Activated naive CD4-positive, alpha-beta T cell treated with anti-CD3 and anti-CD28 coated beads for 36 hours (primary cell): ENCODE data around the gene SNX19. TPM values are rescaled to one million over a fixed set of nuclear protein-coding genes. Genes with fewer than 3 reads are reported as not detected.
A peak's percentile ranks its signal among the peaks of the same experiment; 100 is the strongest.

Experiments used
- CTCF ChIA-PET: fragments of 350-600 bp; sonication (Branson Sonifier 250); formaldehyde crosslinking; loops from one replicate; lab custom pipeline; 2021; ENCODE audit warnings: antibody characterized with exemption; lab: Charles Lee
- DNase-seq: peaks from one replicate; pipeline ENCODE4 v3.0.0-alpha.2; 2020
- H3K27ac Mint-ChIP-seq: one replicate; pipeline ENCODE4 v1.8.0; 2021; ENCODE audit warnings: mild to moderate bottlenecking, mixed read lengths
- H3K27me3 Mint-ChIP-seq: one replicate; pipeline ENCODE4 v1.8.0; 2021; ENCODE audit warnings: low read depth, mixed read lengths
- H3K36me3 Mint-ChIP-seq: one replicate; pipeline ENCODE4 v1.8.0; 2021; ENCODE audit warnings: low read depth, mixed read lengths
- H3K4me1 Mint-ChIP-seq: one replicate; pipeline ENCODE4 v1.8.0; 2021; ENCODE audit warnings: low read depth, mixed read lengths
- H3K4me3 Mint-ChIP-seq: one replicate; pipeline ENCODE4 v1.8.0; 2021; ENCODE audit warnings: mild to moderate bottlenecking, moderate library complexity, mixed read lengths
- H3K9me3 Mint-ChIP-seq: one replicate; pipeline ENCODE4 v1.8.0; 2021; ENCODE audit warnings: mixed read lengths
- intact Hi-C: fragments of 100-400 bp; cut with micrococcal nuclease; formaldehyde crosslinking; loops from one replicate; pipeline ENCODE4 v1.15.1; 2023
- total RNA-seq, 2 experiments: library from RNA; stranded (reverse); gene quantifications; one replicate each; pipeline ENCODE4 v1.2.3, GENCODE V29; 2021

Gene SNX19
- total RNA-seq, 2 experiments from 2014 or later: 18.0 to 21.6 TPM

- intact Hi-C loops: no loop called here
- no peak for DNase-seq
- Mint-ChIP-seq H3K27me3 (peaks cover 6% of the 10 kb centered on the region), H3K9me3 (peaks cover 9% of the 10 kb centered on the region), H3K36me3 (no peaks in the 10 kb centered on the region), H3K4me3 (no peak overlapping the region), H3K27ac (no peak overlapping the region), H3K4me1 (no peaks in the 10 kb centered on the region)
- CTCF ChIA-PET: interaction anchor here (1.2 to 1.6 kb wide), 2 partner anchors 27 to 381 kb away, joined by 3 to 4 read pairs; no protein-coding TSS in a partner anchor
Observed at GRCh38 chr11:130832566-130833425, 83.5 kb downstream of the SNX19 start.

GRCh38 chr11:130831976-130832375 lies 84.3 kb downstream of the SNX19 start:
- H3K27me3 Mint-ChIP-seq: peaks cover 6% of the 10 kb centered on the region
- DNase-seq: no peak
- peaks cover 4% of the 10 kb centered on the region for H3K9me3 Mint-ChIP-seq
- H3K4me1 Mint-ChIP-seq: no peaks in the 10 kb centered on the region
- intact Hi-C loops: no loop called here
- CTCF ChIA-PET: no interaction called here
- no peaks in the 10 kb centered on the region for H3K36me3 Mint-ChIP-seq
- no peak overlapping the region for H3K27ac Mint-ChIP-seq
- H3K4me3 Mint-ChIP-seq: no peak overlapping the region

GRCh38 chr11:130831506-130831905 lies 84.8 kb downstream of the SNX19 start:
- peak; percentile 6 for DNase-seq
- Mint-ChIP-seq H3K27ac (no peak overlapping the region), H3K4me3 (no peak overlapping the region), H3K9me3 (peaks cover under 1% of the 10 kb centered on the region), H3K27me3 (peaks cover 6% of the 10 kb centered on the region), H3K4me1 (no peaks in the 10 kb centered on the region), H3K36me3 (no peaks in the 10 kb centered on the region)
- intact Hi-C loops: no loop called here
- CTCF ChIA-PET: no interaction called here

- no peaks in the 10 kb centered on the region for H3K9me3 Mint-ChIP-seq
- H3K36me3 Mint-ChIP-seq: no peaks in the 10 kb centered on the region
- H3K4me1 Mint-ChIP-seq: no peaks in the 10 kb centered on the region
- CTCF ChIA-PET: no interaction called here
- peaks cover 6% of the 10 kb centered on the region for H3K27me3 Mint-ChIP-seq
- DNase-seq: no peak
- intact Hi-C loops: no loop called here
- no peak overlapping the region for H3K4me3 Mint-ChIP-seq
- no peak overlapping the region for H3K27ac Mint-ChIP-seq
Observed at GRCh38 chr11:130830566-130830965, 85.7 kb downstream of the SNX19 start.

- intact Hi-C loops: no loop called here
- CTCF ChIA-PET: no interaction called here
- Mint-ChIP-seq H3K27me3 (peaks cover 8% of the 10 kb centered on the region), H3K9me3 (no peaks in the 10 kb centered on the region), H3K4me3 (no peak overlapping the region), H3K36me3 (no peaks in the 10 kb centered on the region), H3K4me1 (no peaks in the 10 kb centered on the region), H3K27ac (no peak overlapping the region)
- no peak for DNase-seq
Observed at GRCh38 chr11:130829920-130830511, 86.3 kb downstream of the SNX19 start.

GRCh38 chr11:130828741-130829140 lies 87.5 kb downstream of the SNX19 start:
- H3K9me3 Mint-ChIP-seq: no peaks in the 10 kb centered on the region
- H3K27me3 Mint-ChIP-seq: peaks cover 11% of the 10 kb centered on the region
- no peak for DNase-seq
- H3K27ac Mint-ChIP-seq: no peak overlapping the region
- no peak overlapping the region for H3K4me3 Mint-ChIP-seq
- intact Hi-C loops: no loop called here
- CTCF ChIA-PET: interaction anchor here (1.1 kb wide), 1 partner anchor 34 kb away, joined by 3 read pairs; no protein-coding TSS in a partner anchor
- H3K36me3 Mint-ChIP-seq: no peaks in the 10 kb centered on the region
- no peaks in the 10 kb centered on the region for H3K4me1 Mint-ChIP-seq

GRCh38 chr11:130827451-130828377 lies 88.6 kb downstream of the SNX19 start:
- H3K4me3 Mint-ChIP-seq: no peak overlapping the region
- CTCF ChIA-PET: interaction anchor here (1.9 kb wide), 1 partner anchor 34 kb away, joined by 6 read pairs; no protein-coding TSS in a partner anchor
- no peak overlapping the region for H3K27ac Mint-ChIP-seq
- H3K4me1 Mint-ChIP-seq: no peaks in the 10 kb centered on the region
- peaks cover 11% of the 10 kb centered on the region for H3K27me3 Mint-ChIP-seq
- intact Hi-C loops: loop anchor here (1.0 kb wide), 1 partner anchor 392 kb away; no protein-coding TSS in a partner anchor
- DNase-seq: peak; percentile 41
- no peaks in the 10 kb centered on the region for H3K9me3 Mint-ChIP-seq
- H3K36me3 Mint-ChIP-seq: no peaks in the 10 kb centered on the region

- Mint-ChIP-seq H3K9me3 (no peaks in the 10 kb centered on the region), H3K4me3 (no peak overlapping the region), H3K27me3 (peaks cover 9% of the 10 kb centered on the region), H3K36me3 (no peaks in the 10 kb centered on the region), H3K4me1 (no peaks in the 10 kb centered on the region), H3K27ac (no peak overlapping the region)
- CTCF ChIA-PET: interaction anchor here (1.9 kb wide), 1 partner anchor 35 kb away, joined by 6 read pairs; no protein-coding TSS in a partner anchor
- intact Hi-C loops: no loop called here
- no peak for DNase-seq
Observed at GRCh38 chr11:130826572-130826971, 89.7 kb downstream of the SNX19 start.

- Mint-ChIP-seq H3K27me3 (peaks cover 9% of the 10 kb centered on the region), H3K4me1 (no peaks in the 10 kb centered on the region), H3K9me3 (no peaks in the 10 kb centered on the region), H3K36me3 (no peaks in the 10 kb centered on the region), H3K27ac (no peak overlapping the region), H3K4me3 (no peak overlapping the region)
- CTCF ChIA-PET: interaction anchor here (1.9 kb wide), 1 partner anchor 36 kb away, joined by 6 read pairs; no protein-coding TSS in a partner anchor
- intact Hi-C loops: no loop called here
- DNase-seq: no peak
Observed at GRCh38 chr11:130825983-130826382, 90.3 kb downstream of the SNX19 start.

GRCh38 chr11:130825561-130825960 lies 90.7 kb downstream of the SNX19 start:
- Mint-ChIP-seq H3K4me1 (no peaks in the 10 kb centered on the region), H3K36me3 (no peaks in the 10 kb centered on the region), H3K4me3 (no peak overlapping the region), H3K27me3 (peaks cover 8% of the 10 kb centered on the region), H3K9me3 (no peaks in the 10 kb centered on the region), H3K27ac (no peak overlapping the region)
- intact Hi-C loops: no loop called here
- CTCF ChIA-PET: interaction anchor here (1.9 kb wide), 1 partner anchor 36 kb away, joined by 6 read pairs; no protein-coding TSS in a partner anchor
- no peak for DNase-seq
